Measurements from ENCODE around the gene FRY. TPM values are rescaled to one million over a fixed set of nuclear protein-coding genes. Genes with fewer than 3 reads are reported as not detected.

The FRY gene
- total RNA-seq, 1 experiment from 2014 or later, result 4.7 TPM

DNA sequence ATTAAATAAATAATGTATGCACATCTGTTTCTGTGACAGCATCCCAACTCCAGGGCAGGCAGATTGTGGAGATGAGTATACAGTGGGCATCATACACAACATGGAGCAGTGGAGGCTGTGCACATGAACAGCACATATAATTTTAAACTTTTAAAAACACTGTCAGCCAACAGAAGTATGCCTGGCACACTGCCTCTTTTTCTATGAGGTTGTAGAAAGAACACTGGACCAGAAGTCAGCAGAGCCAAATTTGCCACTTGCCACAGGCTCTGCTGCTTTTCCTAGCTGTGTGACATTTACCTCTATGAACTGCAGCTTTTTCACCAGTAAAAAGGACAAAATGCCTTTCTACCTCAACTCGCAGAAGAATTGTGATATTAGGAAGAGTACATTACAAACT lies 118.7 kb downstream of the FRY start:
- Histone ChIP-seq H3K4me2 (no peak overlapping the region), H3K9me3 (ENCODE audit: insufficient read depth, low read depth) (no peaks in the 10 kb centered on the region), H3K79me2 (ENCODE audit: low read depth) (no peaks in the 10 kb centered on the region), H3K36me3 (ENCODE audit: low read depth) (no peaks in the 10 kb centered on the region), H3K9me2 (ENCODE audit: insufficient read depth) (no peaks in the 10 kb centered on the region), H3K4me3 (no peak overlapping the region), H3K27ac (no peak overlapping the region), H3K4me1 (replicated peaks; ENCODE audit: insufficient read depth) (peaks cover 7% of the 10 kb centered on the region; the same call in 1 of the 2 replicates), H2AFZ (no peak overlapping the region), H4K20me1 (ENCODE audit: insufficient read depth) (no peaks in the 10 kb centered on the region), H3K27me3 (ENCODE audit: insufficient read depth, low read depth) (no peaks in the 10 kb centered on the region), H3F3A (ENCODE audit: insufficient read depth, low read depth) (no peaks in the 10 kb centered on the region; the same call in 1 of the 2 replicates)
- TF ChIP-seq EZH2 (IDR thresholded peaks at IDR 0.05; ENCODE audit: low read depth) (no peak), CTCF (conservative IDR thresholded peaks at IDR 0.05) (no peak)
- CTCF ChIA-PET, result no interaction called here
- intact Hi-C loops (cut with micrococcal nuclease; ENCODE audit: unreplicated experiment), result no loop called here
- POLR2A ChIA-PET (ENCODE audit: unreplicated experiment), result no interaction called here
- no TSS peak for BruUV-seq (replicated peaks)
- DNase-seq, result no peak

GRCh38 chr13:32150794-32151193 lies 119.2 kb downstream of the FRY start:
- H3K9me3 ChIP-seq (ENCODE audit: insufficient read depth, low read depth), result no peaks in the 10 kb centered on the region
- CTCF ChIA-PET, result no interaction called here
- H3K79me2 ChIP-seq (ENCODE audit: low read depth), result no peaks in the 10 kb centered on the region
- no peak overlapping the region for H2AFZ ChIP-seq
- H3K4me1 ChIP-seq (replicated peaks; ENCODE audit: insufficient read depth), result peaks cover 7% of the 10 kb centered on the region; the same call in 1 of the 2 replicates
- no peak for DNase-seq
- no peaks in the 10 kb centered on the region for H3K36me3 ChIP-seq (ENCODE audit: low read depth)
- no peaks in the 10 kb centered on the region for H4K20me1 ChIP-seq (ENCODE audit: insufficient read depth)
- no peaks in the 10 kb centered on the region for H3K27me3 ChIP-seq (ENCODE audit: insufficient read depth, low read depth)
- no peak overlapping the region for H3K27ac ChIP-seq
- no peak overlapping the region for H3K4me2 ChIP-seq
- intact Hi-C loops (cut with micrococcal nuclease; ENCODE audit: unreplicated experiment), result no loop called here
- H3F3A ChIP-seq (ENCODE audit: insufficient read depth, low read depth), result no peaks in the 10 kb centered on the region; the same call in 1 of the 2 replicates
- BruUV-seq (replicated peaks), result no TSS peak
- no peaks in the 10 kb centered on the region for H3K9me2 ChIP-seq (ENCODE audit: insufficient read depth)
- TF ChIP-seq CTCF (conservative IDR thresholded peaks at IDR 0.05), result no peak
- no peak overlapping the region for H3K4me3 ChIP-seq
- POLR2A ChIA-PET (ENCODE audit: unreplicated experiment), result no interaction called here

DNA sequence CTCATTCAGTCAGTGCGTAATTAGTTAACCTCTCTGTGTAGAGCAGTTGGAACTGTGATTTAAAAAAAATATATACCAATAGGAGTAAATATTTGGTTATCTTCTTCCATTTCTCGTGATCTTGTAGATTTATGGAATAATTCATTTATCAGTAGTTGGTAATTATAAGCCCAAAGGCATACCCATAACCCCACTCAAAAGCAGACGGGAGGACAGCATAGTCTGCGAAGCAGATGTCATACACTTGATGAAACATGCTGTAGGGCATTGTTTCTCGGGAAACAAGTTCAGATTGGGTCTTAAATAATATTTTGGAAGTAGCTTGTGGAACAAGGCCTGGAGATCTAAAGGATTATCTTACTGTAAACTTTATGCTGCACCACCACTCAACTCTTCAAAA lies 119.7 kb downstream of the FRY start:
- Histone ChIP-seq H2AFZ (no peak overlapping the region), H3K27me3 (ENCODE audit: insufficient read depth, low read depth) (no peaks in the 10 kb centered on the region), H3K36me3 (ENCODE audit: low read depth) (no peaks in the 10 kb centered on the region), H3K4me1 (replicated peaks; ENCODE audit: insufficient read depth) (peaks cover 7% of the 10 kb centered on the region; the same call in 1 of the 2 replicates), H3K4me2 (no peak overlapping the region), H4K20me1 (ENCODE audit: insufficient read depth) (no peaks in the 10 kb centered on the region), H3K27ac (no peak overlapping the region), H3K9me3 (ENCODE audit: insufficient read depth, low read depth) (no peaks in the 10 kb centered on the region), H3K79me2 (ENCODE audit: low read depth) (no peaks in the 10 kb centered on the region), H3K9me2 (ENCODE audit: insufficient read depth) (no peaks in the 10 kb centered on the region), H3K4me3 (no peak overlapping the region), H3F3A (ENCODE audit: insufficient read depth, low read depth) (no peaks in the 10 kb centered on the region; the same call in 1 of the 2 replicates)
- BruUV-seq (replicated peaks), result no TSS peak
- ChIA-PET POLR2A (ENCODE audit: unreplicated experiment) (no interaction called here), CTCF (no interaction called here)
- intact Hi-C loops (cut with micrococcal nuclease; ENCODE audit: unreplicated experiment), result no loop called here
- DNase-seq, result no peak
- TF ChIP-seq EZH2 (IDR thresholded peaks at IDR 0.05; ENCODE audit: low read depth), result no peak
- TF ChIP-seq CTCF (conservative IDR thresholded peaks at IDR 0.05), result no peak

All from PC-9 (cell line).